CD4-positive, alpha-beta T cell treated with Interleukin-17A for 1 hour (primary cell): ENCODE results near the gene GNG5.
A peak's percentile ranks its signal among the peaks of the same experiment; 100 is the strongest.
"Not testable (repeated sequence)": the region's sequence is repeated elsewhere in the genome, so short reads cannot be mapped to it uniquely, and the experiment has no call there.

Experiments
- DNase-seq: peaks from one replicate; pipeline ENCODE4 v3.0.0-alpha.2; 2020

Gene GNG5

GRCh38 chr1:84481317-84481716, 25.1 kb downstream of the GNG5 start:
- no peak for DNase-seq

DNA sequence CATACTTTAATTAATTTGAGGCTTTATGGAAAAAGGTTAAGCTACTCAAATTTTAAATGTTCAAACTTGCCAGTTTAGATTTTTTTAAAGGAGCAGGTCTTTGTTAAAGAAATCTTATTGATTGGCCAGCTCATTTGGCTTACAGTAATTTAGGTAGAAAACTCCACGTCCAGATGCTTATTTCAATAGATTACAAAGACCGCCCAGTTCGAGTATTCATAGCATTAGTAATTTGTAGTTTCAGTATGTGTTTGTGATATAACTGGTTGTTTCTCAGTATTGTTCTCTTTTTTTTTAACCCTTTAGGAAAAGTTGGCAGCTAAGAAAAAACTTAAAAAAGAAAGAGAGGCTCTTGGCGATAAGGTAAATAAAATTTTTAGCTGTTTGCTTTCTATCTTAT, 25.7 kb downstream of the GNG5 start:
- DNase-seq, result no peak

DNA sequence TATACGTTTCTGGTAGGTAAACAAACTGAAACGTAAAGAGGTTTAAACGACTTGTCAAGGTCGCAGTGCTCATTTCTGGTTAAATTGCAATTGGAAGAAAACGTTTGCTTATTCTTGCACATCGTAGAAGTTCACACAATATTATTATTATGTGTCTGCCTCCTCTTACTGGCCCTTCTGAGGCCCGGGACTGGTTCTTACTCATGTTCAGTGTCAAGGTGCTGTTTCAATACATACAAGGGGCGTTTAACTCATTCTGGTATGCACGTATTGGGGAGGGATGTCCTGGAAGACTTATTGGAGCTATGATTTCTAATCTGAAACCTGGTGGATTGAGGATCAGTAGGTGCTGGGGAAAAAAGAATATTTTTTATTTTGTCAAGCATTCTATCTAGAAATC, 26.4 kb downstream of the GNG5 start:
- DNase-seq, result no peak

DNA sequence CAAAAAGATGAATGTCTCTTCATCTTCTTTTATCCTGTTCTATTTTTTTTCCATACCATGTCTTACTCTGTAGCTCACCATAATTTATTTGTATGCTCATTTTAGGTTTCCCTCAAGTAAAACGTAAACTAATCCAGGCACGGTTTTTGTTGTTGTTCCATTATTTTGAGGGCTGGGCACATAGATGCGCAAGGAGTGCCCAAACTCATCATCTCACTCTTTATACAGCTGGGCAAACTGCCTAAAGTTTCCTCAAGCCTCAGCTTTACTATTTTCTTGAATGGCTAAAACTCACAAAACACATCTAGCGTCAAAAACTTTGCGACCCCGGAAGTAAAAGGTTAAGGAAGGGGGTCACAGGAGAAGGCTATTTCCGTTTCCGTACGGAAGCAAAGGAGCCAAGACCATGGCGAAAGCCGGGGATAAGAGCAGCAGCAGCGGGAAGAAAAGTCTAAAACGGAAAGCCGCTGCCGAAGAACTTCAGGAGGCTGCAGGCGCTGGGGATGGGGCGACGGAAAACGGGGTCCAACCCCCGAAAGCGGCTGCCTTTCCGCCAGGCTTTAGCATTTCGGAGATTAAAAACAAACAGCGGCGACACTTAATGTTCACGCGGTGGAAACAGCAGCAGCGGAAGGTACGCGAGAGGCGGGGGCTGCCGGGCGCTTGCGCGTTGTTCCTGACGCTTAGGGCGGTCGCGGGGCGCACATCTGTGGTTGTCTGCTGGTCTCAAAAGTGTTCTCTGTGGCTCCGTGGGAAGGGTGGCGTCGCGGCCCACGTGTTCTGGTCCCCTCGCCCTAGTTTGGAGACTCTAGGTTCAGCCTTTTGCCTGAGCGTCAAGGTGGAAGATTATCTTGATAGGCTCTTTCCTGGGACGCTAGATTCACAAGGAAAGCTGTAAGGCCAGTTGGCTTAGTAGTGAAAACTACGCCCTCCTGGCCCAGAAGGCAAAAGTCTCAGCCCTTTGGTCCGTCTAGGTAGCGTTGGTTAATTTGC, 27.2 kb downstream of the GNG5 start, which contains the start of gene RPF1:
RPF1 (plus strand) TSS at position 391 of the 993 bp plus-strand sequence; CDS start at position 407, 16 bp downstream.
- peak; percentile 85 for DNase-seq

GRCh38 chr1:84476225-84476624, 30.2 kb downstream of the GNG5 start:
- DNase-seq, result no peak

DNA sequence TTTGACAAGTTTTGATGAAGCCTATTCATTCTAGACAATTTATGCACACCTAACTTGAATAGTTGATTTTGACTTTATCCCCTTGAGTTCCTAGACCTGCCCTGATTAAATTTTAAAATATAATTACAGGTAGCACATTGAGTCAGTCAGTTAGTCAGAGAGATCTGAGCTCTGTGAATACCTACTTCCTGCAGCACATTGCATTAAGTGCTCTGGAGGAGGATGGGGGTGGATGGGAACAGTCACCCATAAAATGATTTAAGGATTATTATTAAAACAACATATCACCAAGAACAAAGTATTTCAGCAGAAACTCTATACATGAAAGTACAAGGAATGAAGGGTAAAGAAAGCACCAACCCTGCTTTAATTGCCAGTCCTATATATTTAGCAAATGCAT, 39.1 kb downstream of the GNG5 start:
- DNase-seq, result no peak

DNA sequence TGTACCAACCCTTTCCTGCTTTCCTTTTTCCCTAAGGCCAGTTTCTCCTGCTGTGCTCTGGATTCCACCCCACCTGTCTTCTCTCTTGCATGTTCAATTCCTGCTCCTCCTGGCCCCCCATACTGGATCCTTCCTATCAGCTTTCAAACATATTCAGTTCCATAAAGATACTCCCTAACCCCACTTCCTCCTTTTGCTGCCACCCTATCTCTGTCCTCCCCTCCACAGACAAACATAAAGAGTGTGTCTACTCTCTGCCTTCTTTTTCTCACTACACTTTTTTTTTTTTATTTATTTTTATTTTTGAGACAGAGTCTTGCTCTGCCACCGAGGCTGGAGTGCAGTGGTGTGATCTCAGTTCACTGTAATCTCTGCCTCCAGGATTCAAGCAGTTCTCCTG, 44.3 kb downstream of the GNG5 start:
- no peak for DNase-seq

DNA sequence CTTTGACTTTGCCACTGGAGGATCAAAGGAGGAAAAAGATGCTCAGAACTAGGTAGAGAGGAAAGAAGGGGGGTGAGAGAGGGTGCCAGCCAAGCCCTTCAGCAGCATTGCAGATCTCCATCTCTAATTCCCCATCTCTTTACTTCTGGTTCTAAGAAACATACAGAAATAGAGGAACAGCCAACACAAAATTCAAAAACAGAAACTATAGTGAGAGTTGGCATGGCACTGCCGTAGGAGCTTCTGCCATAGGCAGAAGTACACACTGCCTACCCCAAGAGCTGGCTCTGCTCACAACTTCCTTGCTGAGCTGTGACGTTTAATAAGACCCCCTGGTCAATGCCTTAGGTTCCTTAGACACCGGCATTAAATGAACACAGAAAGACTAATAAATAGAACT, 53.9 kb downstream of the GNG5 start:
- DNase-seq, result no peak

DNA sequence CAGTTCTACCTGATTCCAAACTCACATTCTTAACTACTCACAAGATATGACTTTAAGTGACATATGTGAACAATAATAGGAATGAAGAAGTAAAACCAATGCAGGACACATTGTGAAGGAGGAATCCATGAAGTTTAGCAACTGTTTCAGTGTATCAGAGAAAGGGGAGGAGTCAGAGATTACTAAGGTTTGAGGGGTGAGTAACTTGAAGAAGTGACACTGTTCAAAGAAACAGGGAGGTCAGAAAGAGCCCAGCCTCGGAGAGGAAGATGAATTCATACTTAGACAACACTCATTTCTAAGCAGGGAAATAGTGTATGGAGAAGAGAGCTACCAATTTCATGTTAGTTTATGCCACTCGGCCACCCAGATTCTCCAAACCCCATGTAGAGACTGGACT, 55.5 kb downstream of the GNG5 start:
- DNase-seq, result no peak

GRCh38 chr1:84448704-84449103, 57.7 kb downstream of the GNG5 start:
- not testable (repeated sequence) for DNase-seq
